GM13977 (cell line): ENCODE measurements around the gene TMEM120A.

Source experiments
- DNase-seq: peaks from one replicate; pipeline ENCODE4 v3.0.0; 2012; ENCODE audit warnings: low spot score
- in situ Hi-C: fragments of 300-500 bp; cut with MboI; formaldehyde crosslinking; loops from one replicate; pipeline ENCODE4 v1.12.0; 2022; ENCODE audit warnings: low sequenced_read_pairs, low pct_unique_long_range_greater_than_20kb, mixed read lengths, inconsistent platforms; ENCODE audit not compliant: unreplicated experiment
- TF ChIP-seq, protein P1 (sequence below): IDR thresholded peaks from 2 replicates; pipeline ENCODE4 v1.5.1; 2012; ENCODE audit warnings: mild to moderate bottlenecking, control low read depth; ENCODE audit not compliant: insufficient read depth; ENCODE audit errors: extremely low read depth, missing control alignments

Gene TMEM120A

DNA sequence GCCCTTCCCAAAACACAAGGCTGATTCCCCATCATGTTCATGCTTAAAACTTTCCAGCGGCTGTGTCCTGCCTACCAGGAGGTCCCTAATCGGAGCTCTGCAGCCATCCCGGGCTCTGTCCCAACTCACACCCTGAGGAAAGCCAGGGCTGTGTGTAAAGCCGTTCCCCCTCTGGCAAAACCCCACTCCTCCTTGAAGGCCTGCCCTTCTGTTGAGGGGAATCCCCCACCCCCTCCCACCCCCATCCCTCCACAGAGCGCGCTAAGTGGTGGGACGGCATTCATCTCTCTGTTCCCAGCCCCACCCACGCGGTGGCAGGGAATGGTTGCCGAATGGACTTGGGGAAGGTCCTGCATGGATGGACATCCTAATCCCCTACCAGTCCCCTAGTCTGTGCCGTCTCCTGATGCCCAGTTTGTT is 667 bp upstream of the TMEM120A start:
- in situ Hi-C loops: no loop called here
- DNase-seq: no peak
- TF ChIP-seq, protein P1, sequence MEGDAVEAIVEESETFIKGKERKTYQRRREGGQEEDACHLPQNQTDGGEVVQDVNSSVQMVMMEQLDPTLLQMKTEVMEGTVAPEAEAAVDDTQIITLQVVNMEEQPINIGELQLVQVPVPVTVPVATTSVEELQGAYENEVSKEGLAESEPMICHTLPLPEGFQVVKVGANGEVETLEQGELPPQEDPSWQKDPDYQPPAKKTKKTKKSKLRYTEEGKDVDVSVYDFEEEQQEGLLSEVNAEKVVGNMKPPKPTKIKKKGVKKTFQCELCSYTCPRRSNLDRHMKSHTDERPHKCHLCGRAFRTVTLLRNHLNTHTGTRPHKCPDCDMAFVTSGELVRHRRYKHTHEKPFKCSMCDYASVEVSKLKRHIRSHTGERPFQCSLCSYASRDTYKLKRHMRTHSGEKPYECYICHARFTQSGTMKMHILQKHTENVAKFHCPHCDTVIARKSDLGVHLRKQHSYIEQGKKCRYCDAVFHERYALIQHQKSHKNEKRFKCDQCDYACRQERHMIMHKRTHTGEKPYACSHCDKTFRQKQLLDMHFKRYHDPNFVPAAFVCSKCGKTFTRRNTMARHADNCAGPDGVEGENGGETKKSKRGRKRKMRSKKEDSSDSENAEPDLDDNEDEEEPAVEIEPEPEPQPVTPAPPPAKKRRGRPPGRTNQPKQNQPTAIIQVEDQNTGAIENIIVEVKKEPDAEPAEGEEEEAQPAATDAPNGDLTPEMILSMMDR: no peak

DNA sequence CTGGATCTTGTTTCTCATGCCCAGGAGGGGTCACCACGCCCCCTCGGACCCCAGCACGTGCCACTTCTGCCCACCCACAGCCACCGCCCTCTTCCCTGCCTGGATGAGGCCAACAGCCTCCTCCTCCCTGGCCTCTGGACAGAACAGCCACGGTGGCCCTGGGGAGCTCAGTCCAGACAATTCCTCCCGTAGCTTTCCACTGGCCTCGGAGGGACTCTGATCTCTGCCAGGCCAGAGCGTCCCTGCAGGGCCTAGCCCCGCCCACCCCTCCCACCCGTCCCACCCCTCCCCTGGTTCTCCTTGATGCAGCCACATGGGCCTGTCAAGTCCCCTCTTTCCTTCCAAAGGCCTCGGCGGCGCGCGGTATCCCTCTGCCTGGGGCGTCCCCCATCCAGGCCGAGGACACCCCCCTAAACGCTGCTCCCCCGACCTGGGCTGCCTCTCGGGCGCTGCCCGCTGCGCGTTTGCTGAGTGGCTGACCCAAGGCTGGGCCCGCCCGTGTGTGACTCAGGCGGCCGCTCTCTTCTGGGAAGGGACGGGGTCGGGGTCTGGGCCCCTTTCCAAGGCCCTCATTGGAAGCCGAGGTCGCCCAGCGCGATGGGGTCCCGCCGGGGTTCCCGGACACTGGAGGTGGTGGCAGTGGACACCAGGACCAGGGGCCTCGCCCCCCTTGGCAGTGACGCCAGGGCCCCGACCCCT is 557 bp downstream of the TMEM120A start:
- in situ Hi-C loops: no loop called here
- TF ChIP-seq, protein P1: no peak
- DNase-seq: peak; percentile 73

DNA sequence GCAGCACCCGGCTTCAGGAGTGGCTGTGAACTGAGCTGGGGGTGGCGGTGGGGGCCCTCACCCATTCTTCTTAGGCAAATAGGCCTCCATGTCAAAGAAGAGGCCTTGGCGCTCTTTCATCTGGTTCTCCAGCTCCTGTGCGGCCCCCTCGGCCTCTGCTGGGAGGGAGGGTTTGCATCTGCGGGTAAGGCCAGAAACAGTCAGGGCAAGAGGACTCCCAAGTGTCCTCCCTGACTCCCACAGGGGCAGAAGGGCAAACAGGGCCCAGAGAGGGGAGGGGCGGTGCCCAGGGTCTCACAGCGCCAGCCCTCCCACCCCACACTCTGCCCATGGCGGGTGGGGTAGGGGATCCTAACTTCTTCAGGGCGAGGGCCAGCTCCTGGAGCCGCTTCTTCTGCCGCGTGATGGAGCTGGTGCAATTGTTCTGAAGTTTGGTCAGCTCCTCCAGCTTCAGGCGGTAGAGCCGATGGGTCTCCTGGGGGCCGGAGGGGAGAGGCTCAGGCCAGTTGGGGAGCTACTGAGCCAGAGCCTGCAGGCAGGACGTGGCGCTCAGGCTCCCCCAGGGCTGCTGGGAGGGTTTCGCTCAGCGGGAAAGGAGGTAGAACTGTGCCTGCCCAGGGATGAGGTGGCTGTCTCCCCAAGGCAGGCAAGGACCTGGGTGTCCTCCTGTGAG is 2.2 kb downstream of the TMEM120A start:
- TF ChIP-seq, protein P1: no peak
- in situ Hi-C loops: no loop called here
- DNase-seq: no peak

DNA sequence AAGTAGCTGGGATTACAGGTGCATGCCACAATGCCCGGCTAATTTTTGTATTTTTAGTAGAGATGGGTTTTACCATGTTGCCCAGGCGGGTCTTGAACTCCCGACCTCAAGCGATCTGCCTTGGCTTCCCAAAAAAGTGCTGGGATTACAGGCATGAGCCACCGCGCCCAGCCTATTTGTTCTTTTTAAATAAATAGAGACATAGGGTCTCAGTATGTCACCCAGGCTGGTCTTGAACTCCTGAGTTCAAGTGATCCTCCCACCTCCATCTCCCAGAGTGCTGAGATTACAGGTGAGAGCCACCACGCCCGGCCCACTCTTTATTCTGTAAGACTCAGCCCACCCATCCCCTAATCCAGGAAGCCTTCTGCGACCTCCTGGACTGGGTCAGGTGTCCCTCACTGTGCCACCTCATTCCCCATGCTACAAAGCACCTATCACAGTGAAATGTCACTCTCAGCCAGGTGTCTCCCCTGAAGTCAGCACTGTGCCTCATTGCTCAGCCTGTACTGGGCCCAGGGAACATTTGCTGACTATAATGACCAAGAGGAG is 2.8 kb downstream of the TMEM120A start:
- TF ChIP-seq, protein P1: no peak
- DNase-seq: no peak
- in situ Hi-C loops: no loop called here

DNA sequence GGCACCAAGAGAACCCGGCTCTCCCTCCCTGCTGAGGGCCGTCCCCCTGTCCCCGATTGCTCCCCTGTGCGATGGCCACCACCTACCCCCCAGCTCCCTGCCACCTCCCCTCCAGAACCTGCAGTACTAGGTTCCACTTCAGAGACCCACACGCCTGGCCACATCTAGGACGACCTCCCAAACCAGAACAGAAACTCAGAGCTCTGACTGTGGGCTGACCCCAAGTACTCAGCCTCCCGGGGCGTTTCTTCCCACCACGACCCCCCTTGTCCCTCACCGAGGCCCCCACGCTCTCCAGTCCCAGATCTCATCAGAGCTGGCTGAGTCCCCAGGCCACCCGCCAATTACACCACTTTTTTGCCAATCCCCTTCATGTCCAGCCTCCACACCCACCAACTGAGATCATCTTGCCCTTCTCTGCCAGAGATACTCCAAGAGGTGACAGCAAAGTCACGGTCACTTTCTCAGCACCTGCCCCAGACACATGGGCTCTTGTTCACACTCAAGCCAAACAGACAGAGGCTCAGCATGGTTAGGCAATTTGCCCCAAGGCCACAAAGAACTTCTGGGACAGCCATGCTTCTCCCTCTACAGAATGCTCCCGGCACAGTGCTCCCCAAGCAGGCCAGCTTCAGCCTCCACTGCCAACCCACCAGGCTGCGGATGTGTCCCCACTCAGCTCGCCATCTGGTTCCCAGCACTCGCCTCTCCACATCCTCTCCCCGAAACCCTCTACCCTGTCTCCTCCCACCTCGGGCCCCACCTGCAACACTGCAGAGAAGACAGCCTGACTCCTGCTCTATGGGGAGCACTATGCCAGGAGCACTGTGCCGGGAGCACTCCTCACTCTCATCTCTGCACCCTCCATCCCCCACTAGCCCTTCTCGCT is 4.7 kb downstream of the TMEM120A start:
- in situ Hi-C loops: no loop called here
- peak; percentile 56 for DNase-seq
- TF ChIP-seq, protein P1: no peak
